Measurements from ENCODE around the gene B3GNT5. TPM values are rescaled to one million over a fixed set of nuclear protein-coding genes. Genes with fewer than 3 reads are reported as not detected.

The B3GNT5 gene
- total and polyA plus RNA-seq, 5 donors from 2014 or later = 0.23 to 2.2 (median 0.38) TPM

DNA sequence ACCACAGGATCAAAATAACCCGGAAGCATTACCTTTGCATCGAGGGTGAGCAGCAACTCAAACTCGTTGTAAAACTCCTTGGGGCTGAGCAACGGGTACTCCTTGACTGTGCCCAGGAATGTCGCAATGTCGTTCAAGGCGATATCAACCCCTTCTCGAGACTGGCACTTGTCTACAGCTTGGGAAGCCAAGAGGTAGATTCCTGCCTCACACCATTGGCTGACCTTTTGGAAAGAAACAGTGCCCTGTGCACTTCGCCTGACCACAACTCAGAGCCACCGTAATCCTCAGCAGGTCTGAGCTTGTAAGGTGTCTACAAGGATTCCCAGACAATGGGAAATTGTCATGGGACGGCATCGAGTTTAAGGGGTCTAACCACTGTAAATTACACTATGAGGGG is 43.9 kb downstream of the B3GNT5 start:
- Histone ChIP-seq H3K9me3 (ENCODE audit: control insufficient read depth in 2 of 2, low read length in 2 of 2) (no peaks in the 10 kb centered on the region), H3K4me3 (ENCODE audit: low read depth, low read length) (no peak overlapping the region), H3K4me1 (ENCODE audit: control insufficient read depth, insufficient read depth, low read length, poor library complexity, severe bottlenecking) (no peaks in the 10 kb centered on the region), H3K27me3 (ENCODE audit: control insufficient read depth, insufficient read depth, low read length) (no peaks in the 10 kb centered on the region), H3K27ac (ENCODE audit: insufficient read depth, low read length, poor library complexity, severe bottlenecking) (no peak overlapping the region), H3K36me3 (ENCODE audit: control insufficient read depth, insufficient read depth, low read length) (peaks cover 22% of the 10 kb centered on the region)
- Mint-ChIP-seq H3K4me1 (peaks cover 0 to 2% (median under 1%) of the 10 kb centered on the region in 4 donors), H3K4me3 (no peak overlapping the region), H3K27ac (no peak overlapping the region), H3K27me3 (no peaks in the 10 kb centered on the region), H3K36me3 (peaks cover 10% of the 10 kb centered on the region), H3K9me3 (no peaks in the 10 kb centered on the region)
- no peak for ATAC-seq (ENCODE audit: low read depth in 2 of 2)
- no peak for DNase-seq

DNA sequence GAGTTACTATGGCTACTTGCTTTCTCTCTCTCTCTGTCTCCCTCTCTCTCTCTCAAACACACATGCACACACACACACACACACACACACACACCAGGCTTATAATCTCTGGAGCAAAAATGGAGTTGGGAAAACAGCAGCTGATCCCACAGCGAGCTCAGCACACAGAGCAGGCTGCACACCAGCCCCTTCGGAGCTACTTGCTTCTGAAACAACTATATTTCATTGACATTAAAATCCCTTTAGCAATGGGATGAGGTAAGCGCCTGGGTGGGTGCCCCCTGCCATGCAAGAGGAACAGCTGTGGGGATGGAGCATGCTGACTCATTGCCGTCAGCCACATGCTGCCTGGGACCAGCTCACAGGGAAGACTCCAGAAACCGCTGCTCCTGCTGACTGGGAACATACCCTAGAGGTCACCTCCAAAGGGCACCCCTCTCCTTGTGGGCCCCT is 45.7 kb downstream of the B3GNT5 start:
- no peaks in the 10 kb centered on the region for H3K27me3 Mint-ChIP-seq
- no peak overlapping the region for H3K4me3 Mint-ChIP-seq
- H3K36me3 ChIP-seq (ENCODE audit: control insufficient read depth, insufficient read depth, low read length) = peaks cover 22% of the 10 kb centered on the region
- H3K4me1 ChIP-seq (ENCODE audit: control insufficient read depth, insufficient read depth, low read length, poor library complexity, severe bottlenecking) = no peaks in the 10 kb centered on the region
- H3K4me3 ChIP-seq (ENCODE audit: low read depth, low read length) = no peak overlapping the region
- H3K27ac ChIP-seq (ENCODE audit: insufficient read depth, low read length, poor library complexity, severe bottlenecking) = no peak overlapping the region
- no peaks in the 10 kb centered on the region for H3K27me3 ChIP-seq (ENCODE audit: control insufficient read depth, insufficient read depth, low read length)
- peaks cover 10% of the 10 kb centered on the region for H3K36me3 Mint-ChIP-seq
- no peak for DNase-seq
- H3K9me3 Mint-ChIP-seq = no peaks in the 10 kb centered on the region
- ATAC-seq (ENCODE audit: low read depth in 2 of 2) = peak in 1 of 2 donors; percentile 31
- no peak overlapping the region for H3K27ac Mint-ChIP-seq
- no peaks in the 10 kb centered on the region for H3K9me3 ChIP-seq (ENCODE audit: control insufficient read depth in 2 of 2, low read length in 2 of 2)
- peaks cover 0 to 6% (median 5%) of the 10 kb centered on the region in 4 donors for H3K4me1 Mint-ChIP-seq

DNA sequence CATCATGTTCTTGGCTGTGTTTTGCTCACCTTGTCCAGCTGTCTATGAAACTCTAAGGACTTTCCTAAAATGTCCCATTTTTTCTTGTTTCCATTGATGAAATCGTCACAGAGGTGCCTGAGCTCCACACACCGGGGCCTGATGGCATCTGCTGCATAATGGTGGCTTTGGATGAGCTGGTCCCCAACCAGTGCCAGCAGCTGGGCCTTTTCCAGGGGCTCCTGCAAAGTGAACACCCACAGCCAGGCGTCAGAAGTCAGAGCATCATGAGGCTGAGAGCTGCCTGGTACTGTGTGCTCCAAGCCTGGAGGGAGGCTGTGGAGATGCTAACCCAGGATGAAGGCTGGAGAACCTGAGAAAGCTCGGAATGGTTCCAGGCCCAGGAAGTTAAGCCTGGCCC is 46.9 kb downstream of the B3GNT5 start:
- no peak overlapping the region for H3K27ac ChIP-seq (ENCODE audit: insufficient read depth, low read length, poor library complexity, severe bottlenecking)
- Mint-ChIP-seq H3K27me3 (no peaks in the 10 kb centered on the region), H3K36me3 (peaks cover 8% of the 10 kb centered on the region), H3K4me3 (no peak overlapping the region), H3K27ac (no peak overlapping the region), H3K9me3 (peaks cover 0 to 2% (median 0%) of the 10 kb centered on the region in 7 donors), H3K4me1 (peaks cover 0 to 7% (median 6%) of the 10 kb centered on the region in 4 donors)
- no peak overlapping the region for H3K4me3 ChIP-seq (ENCODE audit: low read depth, low read length)
- DNase-seq (no peak), ATAC-seq (ENCODE audit: low read depth in 2 of 2) (no peak)
- no peaks in the 10 kb centered on the region for H3K27me3 ChIP-seq (ENCODE audit: control insufficient read depth, insufficient read depth, low read length)
- peaks cover 21% of the 10 kb centered on the region for H3K36me3 ChIP-seq (ENCODE audit: control insufficient read depth, insufficient read depth, low read length)
- no peaks in the 10 kb centered on the region for H3K9me3 ChIP-seq (ENCODE audit: control insufficient read depth in 2 of 2, low read length in 2 of 2)
- H3K4me1 ChIP-seq (ENCODE audit: control insufficient read depth, insufficient read depth, low read length, poor library complexity, severe bottlenecking) = no peaks in the 10 kb centered on the region

DNA sequence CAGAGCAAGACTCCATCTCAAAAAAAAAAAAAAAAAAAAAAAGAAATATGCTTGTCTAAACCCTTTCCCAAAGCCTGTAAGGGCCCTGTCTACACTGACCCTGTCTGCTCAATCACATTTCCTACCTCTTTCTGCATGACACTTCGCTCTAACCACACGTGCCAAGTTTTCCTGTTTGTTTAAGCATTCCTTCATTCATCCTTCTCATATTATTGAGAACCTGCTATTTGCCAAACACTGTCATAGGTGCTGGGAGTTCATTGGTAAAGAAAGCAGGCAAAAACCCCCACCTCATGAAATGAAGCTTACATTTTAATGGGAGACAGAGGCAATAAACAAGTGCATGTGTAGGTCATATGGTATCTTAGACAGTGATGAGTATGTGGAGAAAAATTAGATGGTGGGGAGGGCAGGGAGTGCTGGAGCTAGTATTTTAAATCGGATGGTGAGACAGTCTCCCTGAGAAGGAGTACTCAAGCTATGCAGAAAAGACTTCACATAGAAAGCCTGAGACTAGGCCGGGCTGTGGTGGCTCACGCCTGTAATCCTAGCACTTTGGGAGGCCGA is 48.0 kb downstream of the B3GNT5 start:
- H3K27me3 Mint-ChIP-seq = no peaks in the 10 kb centered on the region
- no peaks in the 10 kb centered on the region for H3K27me3 ChIP-seq (ENCODE audit: control insufficient read depth, insufficient read depth, low read length)
- H3K4me3 ChIP-seq (ENCODE audit: low read depth, low read length) = no peak overlapping the region
- DNase-seq (no peak), ATAC-seq (ENCODE audit: low read depth in 2 of 2) (no peak)
- H3K36me3 ChIP-seq (ENCODE audit: control insufficient read depth, insufficient read depth, low read length) = peaks cover 17% of the 10 kb centered on the region
- H3K4me1 Mint-ChIP-seq = peaks cover 0 to 7% (median 6%) of the 10 kb centered on the region in 4 donors
- peaks cover 6% of the 10 kb centered on the region for H3K36me3 Mint-ChIP-seq
- peaks cover 0 to 2% (median 0%) of the 10 kb centered on the region in 7 donors for H3K9me3 Mint-ChIP-seq
- peak overlapping the region in 1 of 3 donors; percentile 17 for H3K27ac Mint-ChIP-seq
- no peak overlapping the region for H3K27ac ChIP-seq (ENCODE audit: insufficient read depth, low read length, poor library complexity, severe bottlenecking)
- H3K9me3 ChIP-seq (ENCODE audit: control insufficient read depth in 2 of 2, low read length in 2 of 2) = no peaks in the 10 kb centered on the region
- no peaks in the 10 kb centered on the region for H3K4me1 ChIP-seq (ENCODE audit: control insufficient read depth, insufficient read depth, low read length, poor library complexity, severe bottlenecking)
- H3K4me3 Mint-ChIP-seq = no peak overlapping the region

DNA sequence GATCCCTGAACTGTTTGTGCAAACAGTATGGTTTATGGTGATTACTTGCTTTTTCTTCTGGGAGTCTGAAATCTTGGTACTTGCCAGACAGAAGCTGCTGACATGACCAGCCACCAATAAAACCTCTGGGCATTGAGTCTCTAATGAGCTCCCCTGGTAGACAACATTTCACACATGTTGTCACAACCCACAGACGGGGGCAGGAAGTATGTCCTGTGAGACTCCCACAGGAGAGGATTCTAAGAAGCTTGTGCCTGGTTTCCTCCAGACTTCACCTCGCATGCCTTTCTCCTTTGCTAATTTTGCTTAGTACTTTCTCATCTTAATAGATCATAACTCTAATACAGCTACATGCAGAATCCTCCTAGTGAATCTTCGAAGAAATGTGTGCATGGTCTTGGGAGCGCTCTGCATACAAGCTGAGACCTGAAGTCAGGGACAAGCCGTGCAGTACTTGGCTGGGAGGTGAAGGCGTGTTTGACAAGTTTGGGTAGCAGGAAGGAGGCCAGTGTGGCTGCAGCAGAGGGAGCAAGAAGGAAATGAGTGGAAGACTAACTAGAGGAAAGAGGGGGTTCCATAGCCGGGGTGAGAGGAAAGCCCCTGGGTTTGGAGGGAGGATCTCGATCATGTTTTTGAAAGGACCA is 49.0 kb downstream of the B3GNT5 start:
- Mint-ChIP-seq H3K27me3 (no peaks in the 10 kb centered on the region), H3K9me3 (peaks cover 0 to 2% (median 0%) of the 10 kb centered on the region in 7 donors), H3K27ac (peak overlapping the region in 1 of 3 donors; percentile 76), H3K36me3 (peaks cover 3% of the 10 kb centered on the region), H3K4me1 (peaks cover 0 to 14% (median 7%) of the 10 kb centered on the region in 4 donors), H3K4me3 (no peak overlapping the region)
- no peaks in the 10 kb centered on the region for H3K9me3 ChIP-seq (ENCODE audit: control insufficient read depth in 2 of 2, low read length in 2 of 2)
- no peaks in the 10 kb centered on the region for H3K27me3 ChIP-seq (ENCODE audit: control insufficient read depth, insufficient read depth, low read length)
- no peak overlapping the region for H3K27ac ChIP-seq (ENCODE audit: insufficient read depth, low read length, poor library complexity, severe bottlenecking)
- H3K36me3 ChIP-seq (ENCODE audit: control insufficient read depth, insufficient read depth, low read length) = peaks cover 18% of the 10 kb centered on the region
- no peak overlapping the region for H3K4me3 ChIP-seq (ENCODE audit: low read depth, low read length)
- ATAC-seq (ENCODE audit: low read depth in 2 of 2) = no peak
- H3K4me1 ChIP-seq (ENCODE audit: control insufficient read depth, insufficient read depth, low read length, poor library complexity, severe bottlenecking) = no peaks in the 10 kb centered on the region
- DNase-seq = peak in 1 of 3 donors; percentile 61

DNA sequence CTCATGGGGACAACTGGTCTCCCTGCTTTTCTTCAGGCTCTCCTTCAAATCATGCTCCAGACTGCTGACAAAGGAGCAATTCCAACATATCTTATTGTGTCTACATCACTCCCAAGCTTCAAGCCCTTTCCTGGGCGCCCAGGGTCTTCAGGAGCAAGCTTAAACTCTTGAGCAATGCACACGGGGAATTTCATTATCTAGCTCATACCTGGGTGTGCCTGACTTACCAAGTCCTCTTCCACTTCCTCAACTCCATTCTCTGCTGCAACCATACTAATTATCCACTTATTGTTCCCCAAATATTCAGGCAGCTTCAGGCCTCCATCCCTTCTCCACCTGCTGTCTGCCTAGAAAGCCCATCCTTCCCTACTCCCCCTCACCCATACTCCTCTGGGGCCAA is 50.6 kb downstream of the B3GNT5 start:
- Histone ChIP-seq H3K9me3 (ENCODE audit: control insufficient read depth in 2 of 2, low read length in 2 of 2) (no peaks in the 10 kb centered on the region), H3K27me3 (ENCODE audit: control insufficient read depth, insufficient read depth, low read length) (no peaks in the 10 kb centered on the region), H3K4me3 (ENCODE audit: low read depth, low read length) (no peak overlapping the region), H3K4me1 (ENCODE audit: control insufficient read depth, insufficient read depth, low read length, poor library complexity, severe bottlenecking) (no peaks in the 10 kb centered on the region), H3K27ac (ENCODE audit: insufficient read depth, low read length, poor library complexity, severe bottlenecking) (no peak overlapping the region), H3K36me3 (ENCODE audit: control insufficient read depth, insufficient read depth, low read length) (peaks cover 18% of the 10 kb centered on the region)
- no peak for DNase-seq
- ATAC-seq (ENCODE audit: low read depth in 2 of 2) = no peak
- no peaks in the 10 kb centered on the region for H3K36me3 Mint-ChIP-seq
- H3K4me3 Mint-ChIP-seq = no peak overlapping the region
- peaks cover 0 to 16% (median 7%) of the 10 kb centered on the region in 4 donors for H3K4me1 Mint-ChIP-seq
- H3K9me3 Mint-ChIP-seq = peaks cover 0 to 2% (median 0%) of the 10 kb centered on the region in 7 donors
- H3K27me3 Mint-ChIP-seq = no peaks in the 10 kb centered on the region
- H3K27ac Mint-ChIP-seq = no peak overlapping the region

DNA sequence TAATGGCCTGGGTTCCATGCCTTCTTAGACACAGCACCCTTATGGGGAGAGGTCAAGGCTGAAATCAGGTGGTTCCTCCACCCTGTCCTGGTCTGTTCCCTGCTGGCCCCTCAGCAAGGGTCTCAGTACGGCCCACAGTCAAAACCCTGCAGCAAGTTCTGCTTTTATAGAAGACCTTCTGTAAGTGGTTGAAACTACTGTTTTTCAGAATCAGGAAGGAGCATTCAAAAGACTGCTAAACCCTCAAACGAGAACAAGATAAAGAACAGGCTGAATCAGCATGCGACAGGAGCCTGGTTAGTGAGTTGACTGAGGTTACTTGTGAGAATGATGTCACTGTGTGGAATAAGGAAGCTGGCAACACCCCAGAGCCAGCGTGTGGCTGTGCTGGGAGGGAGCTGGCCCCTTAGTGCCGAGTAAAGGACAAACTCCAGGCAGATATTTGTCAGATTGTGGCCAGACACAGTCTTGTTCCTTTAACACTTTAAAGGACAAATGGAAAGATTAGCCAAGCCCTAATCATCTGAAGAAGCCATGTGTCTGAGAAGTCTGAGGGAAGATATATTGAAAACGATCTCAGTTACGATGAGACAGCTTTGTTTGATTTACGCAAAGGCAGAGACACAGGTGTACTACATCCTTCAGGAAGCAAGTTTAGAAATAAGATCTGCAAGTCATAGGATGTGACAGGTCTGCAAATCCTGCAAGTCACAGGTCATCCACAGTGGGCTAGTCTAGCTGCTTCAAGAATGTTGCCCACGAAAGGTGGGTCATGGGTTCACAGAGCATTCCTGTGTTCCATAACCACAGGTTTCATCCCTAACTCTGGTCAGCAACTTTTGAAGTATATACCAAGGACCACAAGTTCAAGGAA is 54.0 kb downstream of the B3GNT5 start:
- Mint-ChIP-seq H3K27me3 (no peaks in the 10 kb centered on the region), H3K36me3 (no peaks in the 10 kb centered on the region), H3K9me3 (peaks cover 0 to 2% (median 0%) of the 10 kb centered on the region in 7 donors), H3K4me3 (no peak overlapping the region), H3K4me1 (peaks cover 0 to 13% (median 5%) of the 10 kb centered on the region in 4 donors), H3K27ac (no peak overlapping the region)
- Histone ChIP-seq H3K27ac (ENCODE audit: insufficient read depth, low read length, poor library complexity, severe bottlenecking) (no peak overlapping the region), H3K4me1 (ENCODE audit: control insufficient read depth, insufficient read depth, low read length, poor library complexity, severe bottlenecking) (no peaks in the 10 kb centered on the region), H3K9me3 (ENCODE audit: control insufficient read depth in 2 of 2, low read length in 2 of 2) (no peaks in the 10 kb centered on the region), H3K27me3 (ENCODE audit: control insufficient read depth, insufficient read depth, low read length) (no peaks in the 10 kb centered on the region), H3K4me3 (ENCODE audit: low read depth, low read length) (no peak overlapping the region), H3K36me3 (ENCODE audit: control insufficient read depth, insufficient read depth, low read length) (peaks cover 25% of the 10 kb centered on the region)
- DNase-seq (peak in 1 of 3 donors; percentile 37), ATAC-seq (ENCODE audit: low read depth in 2 of 2) (peak; percentile 68 to 71)
